Measurements from ENCODE around the gene CDC6.

CDC6 gene

DNA sequence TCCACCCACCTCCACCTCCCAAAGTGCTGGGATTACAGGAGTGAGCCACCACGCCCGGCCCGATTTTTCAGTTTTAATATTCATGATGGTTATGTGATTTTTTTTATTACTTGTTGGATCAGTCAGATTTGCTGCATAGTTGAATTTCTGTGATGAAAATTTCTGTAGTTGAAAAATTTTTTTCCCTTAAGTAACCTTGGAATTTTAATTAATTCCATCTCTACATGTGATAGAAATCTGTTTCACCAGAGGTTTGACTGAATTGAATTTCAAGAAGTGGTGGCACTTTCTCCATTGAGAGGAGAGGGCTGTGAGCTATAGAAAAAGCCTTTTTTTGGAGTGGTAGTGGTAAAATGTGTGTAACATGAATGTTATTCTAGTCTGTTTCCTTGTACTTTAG, 43.9 kb upstream of the CDC6 start:
- Histone ChIP-seq H3K9me3 (ENCODE audit: insufficient read depth, low read length) (no peaks in the 10 kb centered on the region), H3K9ac (ENCODE audit: low read length) (no peak overlapping the region), H3K79me2 (ENCODE audit: low read length) (peaks cover 8% of the 10 kb centered on the region; the same call in 1 of the 2 replicates), H2AFZ (ENCODE audit: low read depth, low read length) (no peak overlapping the region), H4K20me1 (ENCODE audit: insufficient read depth, low read length) (peaks cover 13% of the 10 kb centered on the region; the same call in 1 of the 2 replicates), H3K27me3 (ENCODE audit: low read depth, low read length) (no peaks in the 10 kb centered on the region), H3K4me2 (ENCODE audit: low read length) (no peak overlapping the region), H3K27ac (ENCODE audit: low read length) (no peak overlapping the region), H3K4me1 (ENCODE audit: low read length) (no peaks in the 10 kb centered on the region), H3K36me3 (replicated peaks; ENCODE audit: low read depth, low read length) (no peaks in the 10 kb centered on the region), H3K4me3 (ENCODE audit: low read length) (no peak overlapping the region)
- TF ChIP-seq CTCF (IDR thresholded peaks at IDR 0.05; ENCODE audit: low read depth, low read length) (no peak), EZH2phosphoT487 (IDR thresholded peaks at IDR 0.05; ENCODE audit: low read depth) (no peak)

GRCh38 chr17:40244255-40244654, 43.4 kb upstream of the CDC6 start:
- no peaks in the 10 kb centered on the region for H3K27me3 ChIP-seq (ENCODE audit: low read depth, low read length)
- H3K27ac ChIP-seq (ENCODE audit: low read length), result no peak overlapping the region
- TF ChIP-seq EZH2phosphoT487 (IDR thresholded peaks at IDR 0.05; ENCODE audit: low read depth), result no peak
- TF ChIP-seq CTCF (IDR thresholded peaks at IDR 0.05; ENCODE audit: low read depth, low read length), result no peak
- no peaks in the 10 kb centered on the region for H3K9me3 ChIP-seq (ENCODE audit: insufficient read depth, low read length)
- H3K4me1 ChIP-seq (ENCODE audit: low read length), result no peaks in the 10 kb centered on the region
- H3K79me2 ChIP-seq (ENCODE audit: low read length), result peaks cover 8% of the 10 kb centered on the region; the same call in 1 of the 2 replicates
- H3K9ac ChIP-seq (ENCODE audit: low read length), result no peak overlapping the region
- H3K4me2 ChIP-seq (ENCODE audit: low read length), result no peak overlapping the region
- no peak overlapping the region for H3K4me3 ChIP-seq (ENCODE audit: low read length)
- H2AFZ ChIP-seq (ENCODE audit: low read depth, low read length), result no peak overlapping the region
- no peaks in the 10 kb centered on the region for H3K36me3 ChIP-seq (replicated peaks; ENCODE audit: low read depth, low read length)
- peaks cover 13% of the 10 kb centered on the region; the same call in 1 of the 2 replicates for H4K20me1 ChIP-seq (ENCODE audit: insufficient read depth, low read length)

DNA sequence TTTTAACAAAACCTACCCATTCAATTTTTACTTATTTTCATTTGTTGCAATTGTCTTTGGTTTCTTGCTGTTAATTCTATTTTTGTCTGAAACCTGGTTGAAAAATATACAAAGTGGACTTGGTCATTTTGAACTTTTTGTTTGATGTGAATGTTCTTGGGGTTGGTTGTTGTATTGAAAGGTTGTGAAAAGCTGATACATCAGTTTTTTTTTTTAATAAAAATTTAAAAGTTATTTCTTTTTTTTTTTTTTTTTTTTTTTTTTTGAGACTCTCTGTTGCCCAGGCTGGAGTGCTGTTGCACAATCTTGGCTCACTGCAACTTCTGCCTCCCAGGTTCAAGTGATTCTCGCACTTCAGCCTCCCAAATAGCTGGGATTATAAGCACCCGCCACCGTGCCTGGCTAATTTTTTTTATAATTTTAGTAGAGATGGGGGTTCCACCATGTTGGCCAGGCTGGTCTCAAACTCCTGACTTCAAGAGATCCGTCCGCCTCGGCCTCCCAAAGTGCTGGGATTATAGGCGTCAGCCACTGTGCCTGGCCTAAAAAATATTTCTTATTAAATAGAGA, 39.7 kb upstream of the CDC6 start:
- TF ChIP-seq EZH2phosphoT487 (IDR thresholded peaks at IDR 0.05; ENCODE audit: low read depth) (no peak), CTCF (IDR thresholded peaks at IDR 0.05; ENCODE audit: low read depth, low read length) (no peak)
- no peak overlapping the region for H3K9ac ChIP-seq (ENCODE audit: low read length)
- H3K4me3 ChIP-seq (ENCODE audit: low read length), result no peak overlapping the region
- H2AFZ ChIP-seq (ENCODE audit: low read depth, low read length), result no peak overlapping the region
- H3K4me1 ChIP-seq (ENCODE audit: low read length), result no peaks in the 10 kb centered on the region
- no peak overlapping the region for H3K4me2 ChIP-seq (ENCODE audit: low read length)
- H3K36me3 ChIP-seq (replicated peaks; ENCODE audit: low read depth, low read length), result no peaks in the 10 kb centered on the region
- H3K27ac ChIP-seq (ENCODE audit: low read length), result no peak overlapping the region
- H3K9me3 ChIP-seq (ENCODE audit: insufficient read depth, low read length), result no peaks in the 10 kb centered on the region
- peaks cover 12% of the 10 kb centered on the region; the same call in 1 of the 2 replicates for H4K20me1 ChIP-seq (ENCODE audit: insufficient read depth, low read length)
- no peaks in the 10 kb centered on the region for H3K27me3 ChIP-seq (ENCODE audit: low read depth, low read length)
- peaks cover 3% of the 10 kb centered on the region; the same call in 1 of the 2 replicates for H3K79me2 ChIP-seq (ENCODE audit: low read length)

DNA sequence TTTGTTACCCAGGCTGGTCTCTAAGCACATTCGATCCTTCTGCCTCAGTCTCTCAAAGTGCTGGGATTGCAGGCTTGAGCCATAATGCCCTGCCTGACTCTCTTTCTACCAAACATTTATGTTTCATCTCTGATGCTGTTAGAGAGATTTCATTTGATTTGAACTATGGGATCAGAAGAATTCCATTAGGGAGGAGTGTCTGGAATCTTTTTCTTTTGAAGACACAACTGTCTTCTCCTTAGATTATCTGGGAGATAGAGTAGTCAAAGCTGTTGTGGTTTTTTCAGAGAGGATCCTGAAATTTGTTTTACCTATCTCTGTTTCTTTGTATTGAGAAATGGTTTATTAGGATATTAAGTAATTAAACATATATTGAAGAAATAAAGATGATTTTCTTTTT, 39.2 kb upstream of the CDC6 start:
- TF ChIP-seq EZH2phosphoT487 (IDR thresholded peaks at IDR 0.05; ENCODE audit: low read depth), result no peak
- Histone ChIP-seq H3K79me2 (ENCODE audit: low read length) (peaks cover 3% of the 10 kb centered on the region; the same call in 1 of the 2 replicates), H3K4me3 (ENCODE audit: low read length) (no peak overlapping the region), H4K20me1 (ENCODE audit: insufficient read depth, low read length) (peaks cover 12% of the 10 kb centered on the region; the same call in 1 of the 2 replicates), H3K4me1 (ENCODE audit: low read length) (no peaks in the 10 kb centered on the region), H3K9ac (ENCODE audit: low read length) (no peak overlapping the region), H3K36me3 (replicated peaks; ENCODE audit: low read depth, low read length) (no peaks in the 10 kb centered on the region), H3K9me3 (ENCODE audit: insufficient read depth, low read length) (no peaks in the 10 kb centered on the region), H3K4me2 (ENCODE audit: low read length) (no peak overlapping the region), H2AFZ (ENCODE audit: low read depth, low read length) (no peak overlapping the region), H3K27ac (ENCODE audit: low read length) (no peak overlapping the region), H3K27me3 (ENCODE audit: low read depth, low read length) (no peaks in the 10 kb centered on the region)

All from OCI-LY3 (cell line).